Measurements from ENCODE around the gene KLHL10.

GRCh38 chr17:41896726-41897125, 59.1 kb downstream of the KLHL10 start:
- no peak for TF ChIP-seq POLR2A (IDR thresholded peaks at IDR 0.05)
- TF ChIP-seq CTCF (IDR thresholded peaks at IDR 0.05 in 4 of 5, conservative IDR thresholded peaks at IDR 0.05 in 1 of 5): no peak
